ENCODE results near the gene RGPD6. TPM values are rescaled to one million over a fixed set of nuclear protein-coding genes. Genes with fewer than 3 reads are reported as not detected.
"Not testable (repeated sequence)": the region's sequence is repeated elsewhere in the genome, so short reads cannot be mapped to it uniquely, and the experiment has no call there.

The RGPD6 gene
- total RNA-seq, result 34.8 TPM

GRCh38 chr2:110576763-110577416 lies at the start of gene RGPD6:
RGPD6 (minus strand) TSS chr2:110577222; CDS start chr2:110577024, 198 bp downstream.
- ATAC-seq, result peak; percentile 100
- DNase-seq (ENCODE audit: low spot score); intact Hi-C loops (cut with DNase I): not testable (repeated sequence)

GRCh38 chr2:110619326-110619939 lies 42.4 kb upstream of the RGPD6 start:
- DNase-seq (ENCODE audit: low spot score); ATAC-seq; intact Hi-C loops (cut with DNase I): not testable (repeated sequence)

- ATAC-seq; intact Hi-C loops (cut with DNase I); DNase-seq (ENCODE audit: low spot score): not testable (repeated sequence)
These were observed 36.9 kb upstream of the RGPD6 start for GRCh38 chr2:110613927-110614326.

GRCh38 chr2:110610613-110611250 lies 33.7 kb upstream of the RGPD6 start:
- DNase-seq (ENCODE audit: low spot score); ATAC-seq; intact Hi-C loops (cut with DNase I): not testable (repeated sequence)

- intact Hi-C loops (cut with DNase I); DNase-seq (ENCODE audit: low spot score): not testable (repeated sequence)
- ATAC-seq, result peak; percentile 55
These were observed 33.0 kb upstream of the RGPD6 start for GRCh38 chr2:110609843-110610612.

GRCh38 chr2:110608788-110609502 lies 31.9 kb upstream of the RGPD6 start:
- intact Hi-C loops (cut with DNase I); ATAC-seq; DNase-seq (ENCODE audit: low spot score): not testable (repeated sequence)

- intact Hi-C loops (cut with DNase I); ATAC-seq; DNase-seq (ENCODE audit: low spot score): not testable (repeated sequence)
These were observed 28.0 kb upstream of the RGPD6 start for GRCh38 chr2:110605057-110605456.

- DNase-seq (ENCODE audit: low spot score); intact Hi-C loops (cut with DNase I); ATAC-seq: not testable (repeated sequence)
These were observed 27.0 kb upstream of the RGPD6 start for GRCh38 chr2:110603917-110604591.

- DNase-seq (ENCODE audit: low spot score); intact Hi-C loops (cut with DNase I); ATAC-seq: not testable (repeated sequence)
These were observed 25.1 kb upstream of the RGPD6 start for GRCh38 chr2:110602139-110602538.

- DNase-seq (ENCODE audit: low spot score); ATAC-seq; intact Hi-C loops (cut with DNase I): not testable (repeated sequence)
These were observed 15.0 kb upstream of the RGPD6 start for GRCh38 chr2:110591973-110592372.

GRCh38 chr2:110589677-110590330 lies 12.8 kb upstream of the RGPD6 start:
- DNase-seq (ENCODE audit: low spot score); intact Hi-C loops (cut with DNase I): not testable (repeated sequence)
- peak; percentile 65 for ATAC-seq

- ATAC-seq; intact Hi-C loops (cut with DNase I); DNase-seq (ENCODE audit: low spot score): not testable (repeated sequence)
These were observed 11.5 kb upstream of the RGPD6 start for GRCh38 chr2:110588520-110588919.

- DNase-seq (ENCODE audit: low spot score); intact Hi-C loops (cut with DNase I); ATAC-seq: not testable (repeated sequence)
These were observed 2.4 kb upstream of the RGPD6 start for GRCh38 chr2:110579216-110579965.

- intact Hi-C loops (cut with DNase I); ATAC-seq; DNase-seq (ENCODE audit: low spot score): not testable (repeated sequence)
These were observed 1.4 kb upstream of the RGPD6 start for GRCh38 chr2:110578429-110578828.

GRCh38 chr2:110499755-110500377 lies 77.2 kb downstream of the RGPD6 start:
- intact Hi-C loops (cut with DNase I); ATAC-seq; DNase-seq (ENCODE audit: low spot score): not testable (repeated sequence)

GRCh38 chr2:110496027-110496426 lies 81.0 kb downstream of the RGPD6 start:
- DNase-seq (ENCODE audit: low spot score); intact Hi-C loops (cut with DNase I); ATAC-seq: not testable (repeated sequence)
